A673 (cell line): ENCODE measurements around the gene MED12L. TPM values are rescaled to one million over a fixed set of nuclear protein-coding genes. Genes with fewer than 3 reads are reported as not detected.
"Not testable (repeated sequence)": the region's sequence is repeated elsewhere in the genome, so short reads cannot be mapped to it uniquely, and the experiment has no call there.

Experiments used
- BruUV-seq: library from RNA; stranded (reverse); fragments of 400-500 nt; replicated peaks from 2 replicates; lab custom pipeline; 2021; lab: Mats Ljungman, UMichigan
- CTCF ChIA-PET: fragments of 300-600 bp; sonication (Branson Sonifier 250); formaldehyde crosslinking; loops from one replicate; lab custom pipeline; 2022; ENCODE audit warnings: antibody characterized with exemption; lab: Charles Lee
- POLR2A ChIA-PET: fragments of 300-600 bp; sonication (Branson Sonifier 250); formaldehyde crosslinking; loops from one replicate; lab custom pipeline; 2022; ENCODE audit warnings: antibody characterized with exemption; ENCODE audit not compliant: low non-redundant PET; lab: Charles Lee
- DNase-seq: peaks from one replicate; pipeline ENCODE4 v3.0.0-alpha.2; 2015; ENCODE audit warnings: low spot score
- H3K27ac ChIP-seq: fragments of 200-600 bp; sonication (generic); 2 replicates; pipeline ENCODE4 v1.5.1; 2016; ENCODE audit warnings: mixed run types, low read depth, mild to moderate bottlenecking, mixed read lengths, antibody characterized with exemption, low read length; ENCODE audit not compliant: poor library complexity, severe bottlenecking
- H3K27me3 ChIP-seq: fragments of 200-600 bp; sonication (generic); replicated peaks from 2 replicates; pipeline ENCODE4 v1.6.1; 2017; ENCODE audit warnings: mixed run types, low read depth, mild to moderate bottlenecking, mixed read lengths, antibody characterized with exemption, low read length; ENCODE audit not compliant: insufficient read depth, poor library complexity
- H3K36me3 ChIP-seq: fragments of 200-600 bp; sonication (generic); 2 replicates; pipeline ENCODE4 v1.6.1; 2016; ENCODE audit warnings: mixed run types, mild to moderate bottlenecking, mixed read lengths, antibody characterized with exemption, low read length; ENCODE audit not compliant: insufficient read depth, poor library complexity, severe bottlenecking
- H3K4me1 ChIP-seq: fragments of 200-600 bp; sonication (generic); 2 replicates; pipeline ENCODE4 v1.6.1; 2017; ENCODE audit warnings: mixed run types, mild to moderate bottlenecking, mixed read lengths, antibody characterized with exemption, low read length; ENCODE audit not compliant: insufficient read depth, poor library complexity, severe bottlenecking
- H3K4me3 ChIP-seq: fragments of 200-600 bp; sonication (generic); 2 replicates; pipeline ENCODE4 v1.5.1; 2016; ENCODE audit warnings: low read depth, mixed run types, mild to moderate bottlenecking, mixed read lengths, low read length; ENCODE audit not compliant: poor library complexity, severe bottlenecking
- H3K9me3 ChIP-seq: fragments of 200-600 bp; sonication (generic); 2 replicates; pipeline ENCODE4 v1.6.1; 2016; ENCODE audit warnings: mixed run types, low read depth, mild to moderate bottlenecking, mixed read lengths, antibody characterized with exemption, low read length; ENCODE audit not compliant: poor library complexity, severe bottlenecking
- CTCF ChIP-seq: fragments of 300-800, 200-600 bp; sonication (generic); conservative IDR thresholded peaks from 2 replicates; pipeline ENCODE4 v1.5.1; 2017; ENCODE audit warnings: low read depth, mild to moderate bottlenecking, antibody characterized with exemption, low read length, moderate library complexity, mixed read lengths
- EZH2 ChIP-seq: fragments of 200-600 bp; sonication (generic); IDR thresholded peaks from 2 replicates; pipeline ENCODE4 v1.6.1; 2017; ENCODE audit warnings: borderline replicate concordance, low read depth, mild to moderate bottlenecking, mixed read lengths, antibody characterized with exemption, low read length; ENCODE audit not compliant: poor library complexity, severe bottlenecking
- intact Hi-C: fragments of 100-400 bp; cut with micrococcal nuclease; formaldehyde crosslinking; loops from one replicate; pipeline ENCODE4 v1.10.0; 2022; ENCODE audit not compliant: unreplicated experiment
- total RNA-seq: library from RNA; stranded (reverse); gene quantifications from 2 replicates; pipeline ENCODE4 v1.2.3, GENCODE V29; 2021

The MED12L gene
- total RNA-seq, 1 experiment from 2014 or later: 0.71 TPM

GRCh38 chr3:151227807-151228665, 142.6 kb downstream of the MED12L start:
- Histone ChIP-seq H3K27ac (no peak overlapping the region), H3K4me3 (no peak overlapping the region), H3K36me3 (no peaks in the 10 kb centered on the region), H3K4me1 (no peaks in the 10 kb centered on the region), H3K27me3 (no peaks in the 10 kb centered on the region), H3K9me3 (no peaks in the 10 kb centered on the region)
- ChIA-PET CTCF (interaction anchor here (0.6 kb wide), 2 partner anchors 53 to 59 kb away, joined by 7 to 19 read pairs; no protein-coding TSS in a partner anchor), POLR2A (no interaction called here)
- intact Hi-C loops: loop anchor here (1.0 to 10.0 kb wide), 5 partner anchors 55 to 1237 kb away; no protein-coding TSS in a partner anchor
- BruUV-seq: no TSS peak
- DNase-seq: peak; percentile 84
- no peak for TF ChIP-seq EZH2
- TF ChIP-seq CTCF: peak; percentile 93

GRCh38 chr3:151228666-151229040, 143.2 kb downstream of the MED12L start:
- no peaks in the 10 kb centered on the region for H3K9me3 ChIP-seq
- intact Hi-C loops: loop anchor here (2.0 to 10.0 kb wide), 3 partner anchors 196 to 1236 kb away; no protein-coding TSS in a partner anchor
- H3K27me3 ChIP-seq: no peaks in the 10 kb centered on the region
- no peak overlapping the region for H3K27ac ChIP-seq
- H3K4me3 ChIP-seq: no peak overlapping the region
- CTCF ChIA-PET: interaction anchor here (0.6 kb wide), 2 partner anchors 52 to 58 kb away, joined by 7 to 19 read pairs; no protein-coding TSS in a partner anchor
- BruUV-seq: no TSS peak
- H3K36me3 ChIP-seq: no peaks in the 10 kb centered on the region
- no peaks in the 10 kb centered on the region for H3K4me1 ChIP-seq
- DNase-seq: no peak
- POLR2A ChIA-PET: no interaction called here
- TF ChIP-seq CTCF (no peak), EZH2 (no peak)

- Histone ChIP-seq H3K36me3 (no peaks in the 10 kb centered on the region), H3K4me1 (no peaks in the 10 kb centered on the region), H3K4me3 (no peak overlapping the region), H3K27ac (no peak overlapping the region), H3K27me3 (no peaks in the 10 kb centered on the region), H3K9me3 (no peaks in the 10 kb centered on the region)
- BruUV-seq: no TSS peak
- no peak for TF ChIP-seq CTCF
- no peak for TF ChIP-seq EZH2
- ChIA-PET CTCF (no interaction called here), POLR2A (no interaction called here)
- no peak for DNase-seq
- intact Hi-C loops: no loop called here
These were observed 145.2 kb downstream of the MED12L start for GRCh38 chr3:151230646-151231045.

- H3K27ac ChIP-seq, H3K9me3 ChIP-seq, BruUV-seq, CTCF ChIA-PET, H3K36me3 ChIP-seq, POLR2A ChIA-PET, DNase-seq, H3K4me3 ChIP-seq, H3K27me3 ChIP-seq, H3K4me1 ChIP-seq, intact Hi-C loops: not testable (repeated sequence)
These were observed 146.9 kb downstream of the MED12L start for GRCh38 chr3:151232403-151232802.
